NCI-H2227 (cell line): ENCODE measurements around the gene PRKN.

ENCODE experiments used
- DNase-seq: peaks from one replicate; lab custom pipeline; 2025; ENCODE audit not compliant: unreplicated experiment; lab: John Stamatoyannopoulos, UW

PRKN gene

DNA sequence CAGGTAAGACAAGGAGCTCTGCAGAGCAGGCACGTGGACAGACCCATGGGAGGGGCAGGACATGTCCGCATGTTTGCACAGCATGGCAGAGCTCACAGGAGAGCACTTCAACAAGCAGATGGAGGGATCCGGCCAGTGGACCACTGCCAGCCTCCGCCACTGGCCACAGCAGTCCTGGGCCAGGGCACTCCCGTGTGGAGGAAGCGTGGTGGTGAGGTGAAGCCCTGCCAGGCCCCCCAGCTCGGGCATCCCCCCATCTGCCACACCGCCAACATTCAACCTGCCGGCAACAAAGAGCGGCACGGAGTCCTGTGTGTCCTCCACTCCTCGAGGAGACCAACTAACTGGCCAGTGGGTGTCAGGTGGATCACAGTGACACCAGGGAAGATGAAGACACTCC lies 1349.5 kb downstream of the PRKN start:
- DNase-seq, result no peak

DNA sequence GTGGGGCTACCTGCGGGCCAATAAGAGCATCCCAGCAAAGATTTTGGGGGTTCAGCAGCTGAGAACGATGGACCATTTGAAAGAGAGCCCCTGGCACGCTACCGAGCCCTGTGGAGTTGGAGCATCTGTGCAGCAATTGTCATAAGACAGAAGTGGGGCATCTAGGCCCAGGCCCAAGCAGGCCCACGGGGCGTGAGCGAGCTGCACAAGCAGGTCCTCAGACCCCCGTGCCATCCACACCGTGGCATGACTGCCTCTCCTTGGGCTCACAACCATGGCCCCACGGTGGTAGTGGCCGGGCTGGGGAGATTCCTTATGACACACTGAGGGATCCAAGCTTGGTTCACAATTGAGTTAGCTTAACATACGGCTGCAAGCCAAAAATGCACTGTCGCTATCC lies 1350.5 kb downstream of the PRKN start:
- DNase-seq, result no peak

DNA sequence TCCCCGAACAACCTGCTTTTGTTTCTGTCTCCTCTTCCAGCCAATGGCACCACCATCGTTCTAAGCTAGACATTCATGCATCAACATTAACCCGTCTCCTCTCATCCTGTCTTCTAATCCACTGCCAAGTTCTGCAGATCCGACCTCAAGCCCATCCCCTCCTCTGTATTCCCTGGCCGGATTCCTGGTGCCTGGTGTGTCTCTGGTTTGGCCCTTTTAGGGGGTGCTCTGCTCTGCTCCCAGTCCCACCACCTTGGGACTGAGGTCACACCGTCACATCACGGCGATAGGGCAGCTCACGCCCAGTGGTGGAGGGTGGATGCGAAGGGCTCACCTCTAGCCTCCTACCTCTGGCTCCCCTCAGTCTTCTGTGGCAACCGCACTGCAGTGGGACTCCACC lies 1351.2 kb downstream of the PRKN start:
- no peak for DNase-seq

DNA sequence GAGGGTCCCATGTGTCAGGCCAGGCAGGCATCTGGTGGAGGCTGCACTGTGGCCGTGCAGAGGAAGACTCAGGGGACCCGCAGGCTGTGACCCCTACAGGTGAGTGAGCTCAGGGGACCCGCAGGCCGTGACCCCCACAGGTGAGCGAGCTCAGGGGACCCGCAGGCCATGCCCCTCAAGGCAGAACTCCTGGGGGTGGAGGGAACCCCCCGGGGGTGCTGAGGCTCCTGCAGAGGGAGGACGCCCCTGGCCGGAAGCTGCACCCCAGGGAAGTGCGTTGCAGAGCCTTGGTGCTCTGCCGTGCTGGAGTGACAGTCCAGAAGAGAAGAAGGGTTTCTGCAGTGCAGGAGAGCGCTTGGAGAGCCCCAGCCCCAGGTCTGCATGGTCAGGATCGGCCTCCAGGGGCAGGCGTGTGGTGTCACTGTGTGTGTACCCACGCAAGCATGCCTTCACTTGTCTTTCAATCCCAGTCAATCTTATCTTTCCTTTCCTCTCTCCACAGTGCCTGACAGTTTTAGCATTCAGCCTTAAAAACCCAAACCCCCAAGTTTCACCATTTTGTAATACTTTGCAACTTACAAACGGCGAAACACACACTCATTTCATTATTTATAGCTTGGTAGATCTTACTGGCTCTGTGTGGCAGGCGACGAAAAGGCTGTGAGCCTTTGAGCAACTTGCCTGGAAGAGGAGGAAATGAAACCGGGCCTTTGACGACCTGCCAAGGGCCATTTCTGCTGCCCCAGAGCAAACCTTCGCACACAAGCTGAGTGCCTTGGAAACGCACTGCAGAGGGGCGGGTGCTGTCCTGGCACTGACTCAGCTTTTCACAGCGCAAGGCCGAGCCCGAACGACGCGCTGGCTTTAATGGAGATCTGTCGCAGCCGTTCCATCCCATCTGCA lies 1352.3 kb downstream of the PRKN start:
- peak; percentile 25 for DNase-seq

DNA sequence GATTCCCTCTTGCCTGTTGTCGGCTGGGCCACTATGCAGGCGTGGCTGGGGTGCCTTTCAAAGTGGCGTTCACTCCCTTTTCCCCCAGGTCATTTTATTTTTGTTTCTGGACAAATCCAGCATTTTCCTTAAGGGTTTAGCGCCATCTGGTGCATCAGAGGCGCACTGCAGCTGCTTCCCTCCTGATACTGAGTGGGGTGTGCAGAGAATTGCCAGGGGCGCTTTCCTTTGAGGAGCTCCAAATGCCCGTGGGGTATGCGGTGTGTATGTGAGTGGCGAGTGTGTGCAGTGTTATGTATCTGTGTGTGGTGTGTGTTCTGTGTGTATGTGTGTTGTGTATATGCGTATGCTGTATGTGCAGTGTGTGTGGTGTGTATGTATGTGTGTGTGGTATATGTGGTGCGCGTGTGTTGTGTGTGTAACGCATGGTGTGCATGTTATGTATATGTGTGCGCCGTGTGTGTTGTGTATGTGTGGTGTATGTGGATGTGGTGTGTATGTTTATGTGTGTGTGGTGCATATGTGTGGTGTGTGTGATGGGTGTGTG lies 1353.6 kb downstream of the PRKN start:
- DNase-seq, result peak; percentile 71

DNA sequence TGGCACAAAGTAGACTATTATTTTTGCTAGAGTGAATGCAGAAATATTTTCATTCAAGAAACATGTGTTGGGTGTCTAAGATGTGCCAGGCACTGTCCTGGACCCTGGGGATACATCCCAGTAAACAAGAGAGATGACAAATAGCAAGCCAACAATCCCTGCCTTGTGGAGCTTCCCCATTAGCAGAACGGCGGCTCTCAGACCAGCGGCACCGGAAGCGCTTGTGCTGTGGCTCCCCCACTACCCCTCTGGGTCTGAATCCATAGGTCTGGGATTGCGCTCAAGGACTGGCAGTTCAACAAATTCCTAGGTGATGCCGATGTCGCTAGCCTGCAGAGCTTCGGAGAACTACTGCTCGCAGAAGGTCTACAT lies 1355.2 kb downstream of the PRKN start:
- DNase-seq, result no peak

DNA sequence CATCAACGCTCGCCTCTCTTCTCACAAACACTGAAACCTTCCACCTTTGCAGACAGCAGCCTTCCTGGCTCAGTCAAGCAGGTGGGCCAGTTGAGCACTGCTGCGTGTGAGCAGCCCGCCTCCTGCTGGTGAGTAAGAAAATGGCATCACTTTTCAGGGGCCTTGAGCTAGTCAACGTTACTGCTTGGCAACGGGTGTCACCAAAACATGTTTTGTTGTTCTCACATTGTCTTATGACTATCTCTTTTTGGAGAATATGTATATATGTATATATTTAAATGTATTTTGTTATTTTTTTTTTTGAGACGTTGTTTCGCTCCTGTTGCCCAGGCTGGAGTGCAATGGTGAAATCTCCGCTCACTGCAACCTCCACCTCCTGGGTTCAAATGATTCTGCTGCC lies 1356.7 kb downstream of the PRKN start:
- DNase-seq, result peak; percentile 30

DNA sequence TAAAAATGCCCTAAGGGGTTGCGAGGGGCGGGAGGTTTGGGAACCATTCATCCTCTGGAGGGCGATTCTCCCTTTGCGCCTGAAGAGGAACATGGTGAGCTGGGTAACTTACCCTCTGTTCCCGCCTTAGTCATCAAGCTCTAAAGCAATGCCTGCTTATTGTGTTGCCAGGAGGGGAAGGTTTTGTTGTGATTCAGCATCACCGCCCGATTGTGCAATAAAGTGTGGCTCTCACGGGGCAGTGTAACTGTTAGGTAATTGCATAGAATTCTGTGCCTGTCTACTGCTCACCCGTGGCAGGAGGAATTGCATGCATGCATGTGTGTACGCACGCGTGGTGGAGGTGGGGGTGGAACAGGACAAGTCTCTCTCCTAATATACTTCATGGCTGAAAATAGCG lies 1358.2 kb downstream of the PRKN start:
- DNase-seq, result no peak

DNA sequence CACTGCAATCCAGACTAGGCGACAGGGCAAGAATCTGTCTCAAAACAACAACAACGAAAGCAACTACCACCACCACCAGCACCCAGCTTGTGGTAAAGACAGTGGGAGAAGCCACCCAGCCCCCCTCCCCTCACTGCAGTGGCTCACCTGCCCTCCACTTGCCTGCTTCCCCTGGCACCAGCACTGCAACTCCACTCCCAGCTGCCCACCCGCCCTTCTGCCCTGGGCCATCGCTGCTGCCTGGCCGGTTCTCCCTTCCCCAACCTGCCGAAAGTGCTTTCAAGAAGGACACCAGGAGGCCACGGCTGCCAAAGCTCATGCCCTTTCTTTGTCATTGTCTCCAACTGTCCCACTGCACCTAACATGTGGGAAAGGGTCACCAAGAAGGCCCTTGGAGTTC lies 1359.1 kb downstream of the PRKN start:
- no peak for DNase-seq

DNA sequence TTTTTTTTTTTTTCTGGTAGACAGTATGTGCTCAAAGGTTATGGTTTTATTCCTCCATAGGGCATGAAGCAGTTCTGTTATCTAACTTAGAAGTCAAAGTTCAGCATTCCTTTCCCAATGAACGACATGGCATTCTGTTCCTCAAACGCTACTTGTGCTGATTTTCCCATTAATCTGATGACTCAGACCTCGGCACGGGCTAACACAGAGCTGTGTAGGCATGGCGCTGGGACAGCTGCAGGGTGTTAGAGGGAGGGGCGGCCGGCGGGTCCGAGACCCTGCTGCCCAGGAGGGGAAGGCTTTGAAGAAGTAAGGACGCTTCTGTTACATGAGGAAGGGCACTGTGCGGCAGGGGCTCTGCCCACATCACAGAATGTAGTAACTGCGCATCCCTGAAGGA lies 1360.1 kb downstream of the PRKN start:
- no peak for DNase-seq

DNA sequence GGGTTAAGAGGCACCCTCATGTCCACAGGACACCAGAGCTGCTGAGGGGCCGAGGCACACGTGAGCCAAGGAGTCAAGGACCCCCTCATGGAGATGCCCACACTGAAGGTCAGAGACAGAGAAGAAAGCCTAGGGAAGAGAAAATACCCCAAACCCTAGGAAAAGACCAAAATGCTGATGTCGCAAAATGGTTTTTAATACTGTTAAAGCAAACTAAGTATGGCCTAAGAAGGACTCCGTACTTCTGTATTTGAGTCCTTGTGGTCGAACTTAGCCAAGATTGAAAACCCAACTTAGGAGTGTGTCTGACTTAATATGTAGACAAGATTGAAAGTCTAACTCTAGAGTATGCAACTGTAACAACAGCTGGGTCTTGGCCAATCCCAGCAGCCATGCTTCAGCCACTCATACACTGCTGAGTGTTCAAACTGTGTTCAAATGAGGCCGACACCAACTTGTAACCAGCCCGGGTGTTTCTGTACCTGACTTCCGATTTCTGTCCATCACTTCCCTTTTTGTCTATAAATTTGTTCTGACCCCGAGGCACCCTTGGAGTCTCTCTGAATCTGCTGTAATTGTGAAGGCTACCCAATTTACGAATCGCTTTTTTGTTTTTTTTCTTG lies 1361.2 kb downstream of the PRKN start:
- no peak for DNase-seq

DNA sequence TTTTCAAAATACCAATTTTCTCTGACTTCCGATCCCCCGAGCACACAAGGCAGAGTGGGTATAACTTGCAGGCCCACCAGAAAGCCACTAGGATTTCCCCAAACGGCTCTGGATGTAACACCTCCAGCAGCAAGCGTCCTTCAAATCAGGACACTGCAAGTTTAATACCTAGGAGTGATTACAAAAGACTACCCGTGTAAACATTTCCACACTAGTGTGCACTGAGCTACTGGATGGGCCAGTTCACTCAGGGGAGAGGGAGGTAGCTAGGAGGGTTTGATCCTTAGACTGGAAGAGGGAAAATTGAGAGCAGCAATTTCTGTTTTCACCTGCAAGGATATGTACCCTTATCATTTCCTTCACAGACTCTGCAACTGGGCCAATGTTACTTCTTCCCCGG lies 1361.9 kb downstream of the PRKN start:
- no peak for DNase-seq

DNA sequence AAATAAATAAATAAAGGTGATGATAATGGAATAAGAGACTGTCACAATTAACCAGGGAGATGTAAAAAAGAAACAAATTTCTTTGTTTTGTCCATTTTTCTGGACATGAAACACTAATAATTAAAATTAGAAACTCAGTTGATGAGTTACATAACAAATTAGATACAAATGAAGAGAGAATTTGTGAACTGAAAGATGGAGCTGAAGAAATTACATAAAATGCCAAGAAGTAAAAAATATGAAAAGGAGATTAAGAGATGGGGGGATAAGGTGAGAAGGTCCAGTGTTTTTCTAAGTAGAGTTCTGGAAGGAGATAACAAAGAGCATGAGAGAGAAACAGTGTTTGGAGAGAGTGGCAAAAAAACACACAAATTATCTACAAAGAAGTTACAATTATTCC lies 1364.3 kb downstream of the PRKN start:
- no peak for DNase-seq

DNA sequence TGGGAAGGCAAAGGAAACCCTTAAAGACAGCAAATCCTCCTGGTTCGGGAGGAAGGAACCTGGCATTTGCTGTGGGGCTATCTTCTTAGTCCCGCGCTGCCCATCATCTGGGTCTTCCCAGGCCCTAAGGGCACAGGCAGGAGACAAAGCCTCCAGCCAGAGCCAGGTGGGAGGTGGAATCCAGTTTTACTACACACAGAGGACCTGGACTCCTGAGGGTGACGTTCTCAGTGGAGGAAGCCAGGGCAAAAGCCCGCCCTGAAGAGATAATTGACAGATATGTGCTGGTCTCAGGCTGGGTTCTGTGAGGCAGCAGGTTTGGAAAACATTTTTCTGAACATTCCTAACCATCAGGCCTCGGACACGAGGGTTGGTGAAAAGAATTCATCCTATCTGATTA lies 1365.3 kb downstream of the PRKN start:
- no peak for DNase-seq

DNA sequence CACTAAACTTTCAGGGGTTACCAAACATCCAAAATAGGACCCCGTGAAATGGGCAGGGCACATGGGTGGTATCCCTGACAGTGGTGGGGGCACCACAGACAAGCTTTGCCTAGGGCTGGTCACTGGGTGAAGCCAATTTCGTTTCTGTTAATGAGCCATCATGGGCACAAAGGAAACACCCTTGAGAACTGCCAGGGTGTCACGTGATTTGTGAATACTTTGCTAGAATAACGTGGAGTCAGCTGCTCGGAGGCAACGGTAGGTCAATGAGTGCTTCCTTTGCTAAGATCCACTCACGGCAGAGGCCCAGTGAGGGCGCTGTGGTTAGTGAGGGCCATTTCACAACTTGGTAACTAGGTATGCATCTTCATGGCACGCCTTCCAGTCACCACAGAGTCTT lies 1366.0 kb downstream of the PRKN start:
- no peak for DNase-seq

DNA sequence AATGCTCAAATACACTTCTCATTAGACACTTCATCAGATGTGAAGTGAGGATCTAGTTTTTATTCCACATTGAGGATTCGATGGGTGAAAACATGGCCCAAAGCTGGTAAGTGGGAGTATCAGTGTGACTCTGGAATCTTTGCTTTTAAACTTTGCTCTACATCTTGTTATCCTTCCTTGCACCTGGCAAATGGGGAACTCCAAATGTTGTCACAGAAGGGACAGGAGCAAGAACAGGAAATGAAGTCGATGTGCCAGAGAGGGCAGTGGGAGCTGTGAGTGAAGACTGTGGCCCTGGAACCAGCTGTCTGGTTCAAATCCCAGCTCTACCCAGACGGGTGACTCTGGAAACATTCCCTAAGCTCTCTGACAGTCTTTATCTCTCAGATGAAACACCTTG lies 1367.0 kb downstream of the PRKN start:
- DNase-seq, result no peak

DNA sequence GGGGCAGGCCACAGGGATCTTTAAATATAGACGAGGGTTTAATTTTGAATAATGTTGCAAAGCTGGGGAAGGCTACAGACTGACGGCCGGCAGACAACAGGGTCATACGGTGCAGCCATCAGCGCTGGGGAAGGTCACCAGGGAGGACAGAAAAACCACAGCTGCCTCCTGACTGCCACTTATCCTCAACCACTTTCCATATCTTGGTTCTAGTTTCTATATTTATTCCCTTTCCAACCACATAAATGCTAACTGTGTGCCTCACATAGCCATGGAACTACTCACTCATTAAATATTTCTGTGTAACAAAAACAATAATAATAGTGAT lies 1368.0 kb downstream of the PRKN start:
- DNase-seq, result no peak

DNA sequence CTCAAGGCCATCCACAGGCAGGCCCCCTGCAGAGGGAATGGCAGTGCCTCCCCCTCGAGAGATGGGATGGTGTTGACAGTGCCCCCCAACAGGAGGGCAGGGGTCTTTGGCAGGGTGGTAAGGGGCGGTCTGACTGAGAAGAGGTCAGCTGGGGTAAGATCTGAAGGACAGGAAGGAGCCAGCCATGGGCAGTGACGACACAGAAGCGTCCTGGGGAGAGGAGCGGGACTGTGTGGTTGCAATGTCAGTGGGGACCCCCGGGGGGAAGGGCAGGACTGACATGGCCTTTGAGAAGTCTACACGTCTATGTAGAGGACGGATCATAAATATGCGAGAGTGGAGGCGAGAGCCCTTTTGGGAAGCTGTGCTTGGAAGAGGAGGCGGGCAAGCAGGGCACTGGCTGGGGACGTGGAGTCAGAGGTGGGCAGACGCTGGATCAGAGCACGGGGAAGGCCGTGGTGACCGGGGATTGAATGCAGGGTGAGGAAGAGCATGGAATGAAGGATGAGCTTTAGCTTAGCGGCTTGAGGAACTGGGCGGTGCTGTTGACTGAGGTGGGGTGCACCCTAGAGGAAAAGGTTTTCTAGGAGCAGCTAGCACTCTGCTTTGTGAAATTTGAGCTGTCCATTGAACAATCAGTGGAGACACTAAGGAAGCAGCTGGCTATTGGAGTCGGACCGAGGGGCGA lies 1371.3 kb downstream of the PRKN start:
- no peak for DNase-seq

DNA sequence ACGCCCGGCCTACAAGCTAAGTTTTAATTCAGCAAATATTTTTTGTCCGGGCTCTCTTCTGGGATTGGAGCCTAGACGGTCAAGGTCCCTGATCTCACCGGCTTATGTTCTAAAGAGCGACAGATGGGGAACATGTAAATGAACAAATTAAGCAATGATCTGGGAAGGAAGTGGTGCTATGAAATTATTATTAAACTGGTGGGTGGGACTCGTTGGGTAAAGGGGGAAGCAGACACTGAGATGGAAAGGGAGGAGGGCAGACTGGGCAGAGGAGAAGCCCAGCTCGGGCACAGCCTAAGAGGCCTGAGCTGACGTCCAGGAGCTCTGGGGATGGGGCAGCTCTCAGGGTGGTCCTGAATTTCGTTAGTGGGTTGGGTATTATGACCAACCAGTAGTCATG lies 1371.9 kb downstream of the PRKN start:
- DNase-seq, result no peak

DNA sequence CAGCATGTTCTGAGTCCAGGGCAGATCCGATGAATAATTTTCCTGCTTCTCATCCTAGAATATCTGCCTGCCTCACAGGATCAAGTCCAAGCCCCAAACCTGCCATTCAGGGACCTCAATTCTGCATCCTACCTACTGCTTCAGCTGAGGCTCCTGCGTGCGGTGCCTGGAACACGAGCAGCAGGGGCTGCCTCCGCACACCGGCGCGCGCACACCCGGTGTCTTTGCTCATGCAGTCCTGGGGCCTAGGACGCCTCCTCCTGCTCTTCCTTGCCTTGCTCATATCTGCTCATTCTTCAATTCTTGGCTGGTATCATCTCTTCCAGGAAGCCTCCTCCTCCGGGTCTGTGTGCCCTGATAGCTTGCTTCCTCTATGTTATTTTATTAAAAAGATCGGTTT lies 1372.6 kb downstream of the PRKN start:
- DNase-seq, result no peak

DNA sequence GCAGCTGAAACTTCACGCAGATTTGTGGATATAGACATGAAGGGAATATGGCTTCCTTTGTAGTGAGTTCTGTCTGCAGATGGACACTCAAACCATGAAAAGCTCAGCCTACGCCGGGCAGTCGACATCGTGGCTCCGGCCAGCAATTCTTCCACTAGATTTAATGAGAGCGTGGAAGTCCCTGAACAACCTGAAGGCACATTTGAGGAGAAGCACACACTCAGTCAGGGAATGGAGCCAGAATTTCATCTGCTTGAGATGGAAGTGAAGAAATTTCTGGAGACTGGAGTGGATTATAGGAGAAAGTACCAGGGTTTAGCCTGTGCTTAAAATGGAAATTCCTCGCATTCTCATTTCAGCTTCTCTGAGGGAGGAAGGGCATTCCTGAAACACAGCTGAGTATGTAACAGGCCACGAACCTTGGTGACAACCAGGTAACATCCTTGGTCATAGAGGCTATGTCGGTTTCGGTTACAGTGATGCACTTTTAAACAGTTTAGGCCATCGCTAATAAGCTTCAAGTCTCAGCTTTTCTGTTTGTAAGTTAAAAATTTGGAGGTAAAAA lies 1373.2 kb downstream of the PRKN start:
- no peak for DNase-seq

DNA sequence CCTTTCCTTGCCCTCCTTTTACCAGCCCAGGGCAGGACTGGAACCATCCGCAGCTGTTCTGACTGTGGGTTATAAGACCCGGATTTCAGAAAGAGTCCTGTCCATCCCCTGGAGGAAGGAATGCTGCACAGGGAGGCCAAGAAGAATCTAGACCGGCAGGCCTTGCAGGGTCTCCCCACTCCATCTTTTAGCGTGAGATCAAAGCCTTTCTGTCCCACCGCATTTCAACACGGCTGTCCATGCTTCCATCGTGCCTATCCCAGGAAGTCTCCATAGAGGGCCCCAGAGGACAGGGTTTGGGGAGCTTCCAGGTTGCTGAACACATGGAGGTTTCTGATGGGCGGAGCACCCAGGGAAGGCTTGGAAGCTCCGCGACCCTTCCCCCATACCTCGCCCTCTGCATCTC lies 1374.4 kb downstream of the PRKN start:
- DNase-seq, result peak; percentile 1
